ENCODE measurements around the gene ADAM8.
"Not testable (repeated sequence)": the region's sequence is repeated elsewhere in the genome, so short reads cannot be mapped to it uniquely, and the experiment has no call there.

- not testable (repeated sequence) for TF ChIP-seq CTCF, POLR2A, POLR2AphosphoS5 (IDR thresholded peaks at IDR 0.05)
These were observed 45.5 kb upstream of the ADAM8 start for GRCh38 chr10:133322064-133322709.
